ENCODE measurements around the gene AP3S1.

AP3S1 gene

GRCh38 chr5:115829913-115830312, 11.8 kb upstream of the AP3S1 start:
- DNase-seq: no peak

DNA sequence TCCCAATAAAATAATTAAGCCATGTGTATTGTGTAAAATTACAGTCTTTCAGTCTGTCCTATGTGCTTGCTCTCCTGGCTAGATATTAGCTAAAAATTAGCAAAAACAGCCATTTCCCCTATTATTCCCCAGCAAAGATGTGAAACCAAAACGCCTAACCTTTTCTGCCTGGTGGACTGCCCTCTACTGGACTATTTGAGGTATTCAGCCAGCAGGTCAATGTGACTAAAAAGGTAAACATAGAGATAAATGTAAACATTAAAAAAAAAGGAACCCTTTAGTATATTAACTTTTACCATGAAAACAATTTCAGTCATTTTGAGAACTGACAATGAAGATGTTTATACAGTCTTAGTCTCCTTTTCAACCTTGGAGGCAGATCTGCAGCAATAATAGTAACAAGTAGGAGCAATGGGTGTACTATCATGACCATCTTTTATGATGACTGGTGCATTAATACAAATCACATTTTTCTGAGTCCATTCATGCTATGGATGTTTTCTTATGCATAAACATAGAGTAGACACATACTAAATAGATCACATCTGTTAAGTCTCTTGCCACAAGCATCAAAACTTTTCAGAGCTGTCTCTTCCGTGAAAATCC, 10.5 kb upstream of the AP3S1 start:
- no peak for DNase-seq

GRCh38 chr5:115835481-115835880, 6.3 kb upstream of the AP3S1 start:
- DNase-seq: no peak

- DNase-seq: no peak
Observed at GRCh38 chr5:115838885-115839518, 2.7 kb upstream of the AP3S1 start.

DNA sequence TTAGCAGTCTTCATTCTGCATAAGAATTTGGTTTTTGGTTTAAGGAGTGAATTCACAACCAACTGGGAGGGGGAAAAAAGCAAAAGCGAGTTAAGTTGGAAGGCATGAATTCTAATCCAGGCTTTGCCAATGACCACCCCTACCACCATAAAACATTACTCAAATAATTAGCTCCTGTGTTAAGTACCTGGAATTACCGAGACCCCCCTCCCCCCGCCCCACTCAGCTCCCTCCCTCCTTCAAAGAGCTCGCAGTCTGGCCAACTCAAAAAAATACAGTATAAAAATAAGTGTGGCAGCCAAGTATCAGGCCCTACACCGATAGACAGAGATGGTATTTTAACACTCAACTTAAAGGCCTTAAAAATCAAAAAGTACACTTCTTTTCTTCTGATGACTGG, 862 bp upstream of the AP3S1 start:
- no peak for DNase-seq

DNA sequence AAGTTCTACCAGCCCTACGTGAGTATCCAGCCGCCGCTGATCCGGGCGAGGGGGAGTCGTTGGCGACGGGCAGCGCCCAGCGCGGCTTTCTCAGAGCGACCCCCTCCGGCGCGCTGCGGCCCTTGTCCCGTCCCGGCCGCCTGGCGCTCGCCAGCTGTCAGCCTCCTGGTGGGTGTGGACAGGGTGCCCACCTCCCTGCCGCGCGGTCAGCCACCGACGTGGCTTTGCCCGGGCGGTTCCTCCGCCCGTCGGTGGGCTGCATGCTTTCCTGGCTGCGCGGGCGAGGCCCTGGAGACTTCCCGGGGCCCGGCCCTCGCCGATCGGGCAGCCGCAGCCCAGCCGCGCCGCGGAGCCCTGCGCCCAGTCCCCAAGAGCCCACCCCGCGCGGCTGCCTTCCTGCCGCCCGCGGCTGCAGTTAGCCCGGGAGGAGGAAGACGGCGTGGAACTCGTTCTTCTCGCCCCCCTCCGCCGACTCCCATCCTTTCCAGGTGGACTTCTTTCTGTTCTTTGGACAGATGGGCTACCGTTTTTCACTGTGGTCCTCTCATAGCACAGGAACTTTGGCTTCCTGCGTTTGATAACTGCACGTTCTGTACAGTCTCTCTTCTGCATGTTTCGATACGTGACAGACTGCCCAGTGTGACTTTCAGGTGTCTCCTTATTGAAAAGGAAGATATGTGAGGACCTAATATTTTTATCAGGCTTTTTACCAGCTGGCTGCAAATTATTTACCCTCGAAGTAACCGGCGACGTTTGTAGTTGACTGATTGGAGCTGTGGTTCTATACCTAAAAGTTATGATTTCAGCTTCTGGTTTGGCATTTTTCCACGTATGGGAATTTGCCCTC, 577 bp downstream of the AP3S1 start:
- DNase-seq: peak; percentile 51

DNA sequence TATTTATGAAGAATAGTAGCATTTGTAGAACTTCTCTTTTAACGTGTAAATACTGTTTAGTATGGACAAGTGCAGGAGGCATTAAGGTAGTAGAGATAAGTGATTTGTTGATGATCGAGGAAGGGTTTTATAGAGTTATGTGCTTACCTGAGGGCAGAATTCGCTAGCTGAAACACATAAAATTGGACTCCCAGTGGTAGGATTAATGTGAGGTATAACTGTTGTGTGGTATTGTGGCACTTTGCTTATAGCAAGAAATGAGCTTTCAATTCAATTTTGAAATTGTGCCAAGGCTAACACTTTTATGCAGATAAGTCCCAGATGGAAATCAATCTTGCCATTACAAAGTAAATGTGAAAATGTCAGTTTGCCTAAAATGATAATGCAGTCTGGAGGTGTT, 1.2 kb downstream of the AP3S1 start:
- DNase-seq: no peak

- no peak for DNase-seq
Observed at GRCh38 chr5:115843444-115844130, 1.9 kb downstream of the AP3S1 start.

DNA sequence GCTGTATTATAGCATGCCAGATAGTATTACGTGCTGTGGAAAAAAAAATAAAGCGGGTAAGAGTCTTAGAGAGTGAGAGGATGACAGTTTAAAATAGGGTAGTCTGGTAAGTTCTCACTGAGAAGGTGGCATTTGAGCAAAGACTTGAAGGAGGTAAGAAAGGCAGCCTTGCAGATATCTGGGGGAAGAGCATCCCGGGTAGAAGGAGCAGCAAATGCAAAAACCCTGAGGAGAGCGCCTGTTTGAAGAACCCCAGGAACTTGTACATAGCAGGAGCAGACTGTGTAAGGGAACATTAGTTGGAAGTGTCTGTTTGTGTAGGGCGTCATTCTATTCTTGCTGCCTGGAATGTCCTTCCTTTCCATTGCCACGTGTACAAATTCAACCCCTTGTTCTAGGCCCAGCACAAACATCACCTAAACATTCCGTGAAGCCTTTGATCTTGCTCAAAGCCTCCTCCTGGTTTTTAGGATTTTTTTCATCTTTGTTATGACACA, 2.6 kb downstream of the AP3S1 start:
- no peak for DNase-seq

GRCh38 chr5:115847290-115847689, 5.6 kb downstream of the AP3S1 start:
- no peak for DNase-seq

GRCh38 chr5:115849258-115849798, 7.6 kb downstream of the AP3S1 start:
- DNase-seq: no peak

DNA sequence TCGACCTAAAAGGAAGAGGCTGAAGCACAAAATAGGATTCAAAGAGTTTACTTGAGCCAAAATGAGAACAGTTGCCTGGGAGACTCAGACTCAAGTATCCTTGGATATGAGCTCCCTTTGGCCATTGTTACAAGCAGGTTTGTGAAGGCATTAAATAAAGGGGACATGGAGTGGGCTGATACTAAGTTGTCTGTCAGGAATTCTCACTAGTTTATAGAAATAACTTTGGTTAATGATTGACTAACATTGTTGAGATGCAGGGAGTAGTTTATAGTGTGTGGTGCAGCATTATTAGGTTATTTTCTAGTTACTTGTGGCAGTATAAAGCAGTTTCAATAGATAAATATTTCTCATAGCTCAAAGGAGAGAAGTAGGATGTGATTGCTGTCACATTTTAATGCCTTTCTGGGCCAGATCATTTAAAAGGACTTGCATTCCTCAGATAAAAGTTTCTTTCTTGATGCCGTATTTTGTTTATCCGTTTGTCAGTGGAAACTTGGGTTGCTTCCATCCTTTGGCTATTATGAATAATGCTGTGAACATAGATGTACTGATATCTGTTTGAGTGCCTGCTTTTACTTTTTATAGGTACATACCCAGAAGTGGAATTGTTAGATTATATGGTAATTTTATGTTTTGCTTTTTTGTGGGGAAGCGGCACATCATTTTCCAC, 9.1 kb downstream of the AP3S1 start:
- no peak for DNase-seq

DNA sequence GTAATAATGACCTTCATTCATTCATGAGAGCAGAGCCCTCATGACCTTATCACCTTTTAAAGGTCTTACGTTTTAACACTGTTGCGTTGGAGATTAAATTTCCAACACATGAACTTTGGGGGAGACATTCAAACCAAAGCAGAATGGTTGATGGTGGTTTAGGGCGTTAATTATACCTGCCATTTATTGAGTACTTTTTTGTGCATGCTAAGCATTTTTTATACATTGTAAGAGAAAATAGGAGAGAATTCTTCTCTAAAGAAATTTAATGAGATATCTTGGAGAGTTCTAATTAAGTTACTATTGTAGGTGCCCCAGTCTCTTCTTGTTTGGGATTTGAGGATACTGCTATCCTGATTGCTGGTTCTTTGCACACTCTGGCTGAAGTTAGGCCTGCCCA, 12.4 kb downstream of the AP3S1 start:
- DNase-seq: no peak

GRCh38 chr5:115855959-115856358, 14.2 kb downstream of the AP3S1 start:
- no peak for DNase-seq

DNA sequence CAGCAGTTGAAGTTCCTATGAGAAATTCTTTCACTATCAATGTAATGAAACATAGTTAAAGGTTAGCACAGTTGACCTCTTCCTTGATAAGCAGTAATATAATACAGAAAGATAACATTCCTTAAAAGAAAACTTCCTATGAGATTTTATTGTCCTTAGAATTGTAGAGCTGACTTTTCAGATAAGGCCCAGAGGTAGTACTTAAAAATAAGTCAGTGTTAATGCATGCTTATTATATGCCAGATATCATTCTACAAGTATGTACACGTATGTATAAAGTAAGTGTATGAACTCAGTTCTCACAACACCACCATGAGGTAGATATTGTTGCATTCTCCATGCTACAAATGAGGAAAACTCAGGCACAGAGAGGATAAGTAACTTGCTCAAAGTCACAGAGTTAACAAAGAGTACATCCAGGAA, 15.3 kb downstream of the AP3S1 start:
- no peak for DNase-seq

DNA sequence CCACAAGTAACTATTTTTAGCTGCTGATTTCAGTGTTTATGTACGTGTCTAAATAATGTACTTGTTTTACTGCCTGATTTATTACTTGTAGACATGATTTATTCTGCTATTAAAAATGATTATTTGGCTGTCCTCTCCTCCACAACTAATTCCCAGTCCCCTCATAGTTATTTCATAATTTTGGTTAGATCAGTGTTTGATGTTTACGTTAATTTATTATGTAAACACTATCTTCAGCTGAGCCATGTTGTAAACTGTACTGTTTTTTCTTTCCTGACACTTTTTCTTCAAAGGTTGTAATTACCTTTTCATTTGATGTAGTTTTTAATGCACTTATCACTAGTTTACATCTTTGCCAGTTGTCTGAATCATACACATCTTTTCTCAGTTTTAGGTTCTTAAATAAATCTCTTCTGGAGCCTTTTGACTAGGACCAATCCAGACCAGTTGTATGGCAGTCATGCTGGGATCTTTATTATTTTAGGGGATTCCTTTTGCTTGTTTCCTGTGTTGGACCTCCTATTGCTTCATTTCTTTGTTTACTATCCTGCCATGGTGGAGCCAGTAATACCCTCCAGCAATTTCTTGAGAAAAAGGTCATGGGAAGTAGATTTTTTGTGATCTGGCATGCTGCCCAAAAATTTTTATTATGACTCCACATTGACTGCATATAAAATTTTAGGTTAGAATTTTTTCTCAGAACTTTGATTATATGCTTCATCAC, 16.1 kb downstream of the AP3S1 start:
- DNase-seq: no peak

DNA sequence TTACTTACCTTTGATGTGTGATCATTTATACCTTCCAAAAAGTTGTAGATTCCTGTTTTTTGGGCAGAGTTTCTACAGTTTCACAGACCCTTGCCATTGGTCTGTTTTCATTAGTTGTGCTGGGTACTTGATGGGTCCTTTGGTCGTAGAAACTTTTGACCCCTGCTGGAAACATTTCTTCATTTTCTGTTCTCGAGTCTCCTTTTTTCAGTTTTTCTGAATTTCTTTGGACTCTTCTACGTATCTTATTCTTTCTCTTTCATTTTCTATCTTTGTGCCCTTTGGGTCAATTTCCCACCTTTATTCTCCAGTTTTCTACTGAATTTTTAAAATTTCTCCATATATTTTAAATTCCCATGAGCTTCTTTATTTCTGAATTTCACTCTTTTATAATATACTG, 16.7 kb downstream of the AP3S1 start:
- DNase-seq: no peak

GRCh38 chr5:115859378-115859777, 17.6 kb downstream of the AP3S1 start:
- DNase-seq: no peak

DNA sequence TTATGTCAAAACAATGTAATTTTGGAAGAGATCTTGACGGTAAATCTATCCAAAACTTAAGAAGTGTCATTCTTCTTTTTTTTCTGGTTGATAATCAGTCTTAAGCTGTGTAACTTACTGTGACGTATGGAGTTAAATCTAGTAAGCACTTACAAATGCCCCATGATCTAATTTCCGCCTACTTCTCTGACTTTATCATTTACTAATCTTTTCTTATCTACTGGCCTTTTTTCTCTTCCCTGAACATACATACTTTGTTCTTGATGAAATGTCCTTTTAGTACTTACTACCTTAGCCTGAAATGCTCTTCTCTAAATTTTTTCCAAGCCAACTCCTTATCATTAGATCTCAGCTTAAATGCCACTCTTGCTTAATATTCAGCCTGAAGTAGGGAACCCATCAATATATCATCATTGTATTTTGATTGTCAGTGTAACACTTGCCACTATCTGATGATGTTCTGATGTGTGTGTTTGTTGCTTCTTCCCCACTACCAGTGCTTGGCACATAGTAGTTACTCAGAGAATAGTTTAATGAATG, 27.6 kb downstream of the AP3S1 start:
- DNase-seq: no peak

DNA sequence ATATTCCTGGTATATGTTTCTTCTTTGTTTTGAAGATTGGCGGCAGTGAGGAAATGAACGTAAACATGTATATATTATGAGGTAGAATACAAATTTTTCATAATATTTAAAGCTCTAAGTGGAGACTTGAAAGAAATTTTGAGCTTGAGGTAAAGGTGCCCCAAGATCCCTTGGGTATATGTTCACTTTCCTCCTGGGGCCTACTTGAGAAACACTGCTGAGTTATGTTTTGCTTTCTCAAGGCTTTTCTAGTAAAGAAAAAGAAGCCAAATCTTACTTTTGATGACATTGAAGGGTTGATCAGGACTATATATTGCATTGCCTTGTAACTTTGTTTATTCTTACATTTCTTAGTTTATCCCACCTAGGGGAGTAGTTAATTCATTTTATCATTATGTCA, 30.7 kb downstream of the AP3S1 start:
- DNase-seq: no peak

DNA sequence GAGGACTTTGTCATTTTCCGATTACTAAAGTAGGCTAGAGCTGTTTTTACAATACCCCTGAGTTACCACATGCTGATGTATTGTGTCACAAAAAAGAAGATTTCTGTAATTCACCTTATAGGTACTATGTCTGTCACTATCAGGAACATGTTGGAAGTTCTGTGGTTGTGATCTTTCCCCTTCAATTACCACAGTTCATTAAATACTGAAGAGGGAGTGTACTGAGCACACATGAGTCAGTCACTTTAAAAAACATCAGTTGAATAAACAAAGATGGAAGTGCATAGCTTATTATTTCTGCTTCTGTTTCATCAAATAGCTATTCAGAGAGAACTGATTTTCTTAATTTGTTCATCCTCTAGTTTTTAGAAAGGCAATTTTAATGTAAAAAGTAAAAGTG, 31.7 kb downstream of the AP3S1 start:
- DNase-seq: no peak

DNA sequence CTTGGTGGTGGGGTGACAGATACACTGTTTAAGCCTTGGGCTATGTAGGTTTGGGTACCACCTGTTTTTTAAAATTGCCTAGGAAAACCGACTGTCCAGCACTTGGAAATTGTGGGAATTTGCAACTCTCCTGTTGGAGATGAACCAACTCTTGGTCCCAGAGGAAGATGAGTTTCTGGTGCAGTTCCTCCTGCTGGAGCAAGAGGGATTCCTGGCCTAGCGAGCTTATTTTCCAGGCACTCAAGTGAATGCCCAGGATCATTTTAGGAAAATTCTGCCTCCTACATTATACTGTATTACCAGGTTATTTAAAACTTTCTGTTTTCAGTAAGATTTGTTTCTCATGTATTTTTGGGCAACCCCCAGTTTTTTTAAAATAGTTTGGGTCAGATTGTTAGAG, 33.7 kb downstream of the AP3S1 start:
- DNase-seq: no peak
